B cell (primary cell): Measurements from ENCODE around the gene P4HA2. TPM values are rescaled to one million over a fixed set of nuclear protein-coding genes. Genes with fewer than 3 reads are reported as not detected.

Experiments
- ATAC-seq: fragments of 200-7000 bp; cut with Tn5 transposase; one replicate; pipeline ENCODE4 v1.10.0; 2021; ENCODE audit warnings: low read depth, mild to moderate bottlenecking, moderate number of reproducible peaks, moderate library complexity
- CTCF ChIA-PET: fragments of 350-600 bp; sonication (Branson Sonifier 250); formaldehyde crosslinking; loops from one replicate; lab custom pipeline; 2021; ENCODE audit warnings: antibody characterized with exemption, inconsistent platforms; lab: Charles Lee
- POLR2A ChIA-PET: fragments of 350-600 bp; sonication (Branson Sonifier 250); formaldehyde crosslinking; loops from one replicate; lab custom pipeline; 2021; ENCODE audit warnings: antibody characterized with exemption; lab: Charles Lee
- DNase-seq: peaks from one replicate; pipeline ENCODE4 v3.0.0; 2013
- H2AFZ ChIP-seq: 2 replicates; pipeline ENCODE4 v1.6.1; 2012; ENCODE audit warnings: mild to moderate bottlenecking, low read depth, low read length; ENCODE audit not compliant: insufficient read depth, poor library complexity, severe bottlenecking
- H3K27ac ChIP-seq, 2 donors: 1 replicate in 1 of 2; 2 replicates in 1 of 2; pipeline ENCODE4 v1.5.1; 2012 to 2013; ENCODE audit warnings: low read length in 2 of 2, mild to moderate bottlenecking in 2 of 2, moderate library complexity in 1 of 2
- H3K27me3 ChIP-seq, 4 experiments: fragments of 200-600 bp in 1 of 4; sonication (generic) in 1 of 4; replicated peaks in 1 of 4; 1 replicate in 2 of 4; 2 replicates in 2 of 4; pipeline versions ENCODE4 v1.6.1 to v1.7.0; 2013 to 2016; ENCODE audit warnings: low read length in 3 of 4, mild to moderate bottlenecking in 2 of 4, mixed read lengths in 1 of 4, moderate library complexity in 1 of 4; ENCODE audit not compliant: insufficient read depth in 4 of 4, control insufficient read depth in 3 of 4; ENCODE audit errors: control extremely low read depth in 1 of 4
- H3K36me3 ChIP-seq, 2 experiments: replicated peaks in 1 of 2; 1 replicate in 1 of 2; 2 replicates in 1 of 2; pipeline versions ENCODE4 v1.6.1 to v1.7.1; 2013; ENCODE audit warnings: low read length in 1 of 2; ENCODE audit not compliant: insufficient read depth in 2 of 2, control insufficient read depth in 1 of 2; ENCODE audit errors: control extremely low read depth in 1 of 2, extremely low read depth in 1 of 2
- H3K4me1 ChIP-seq, 2 donors: fragments of 200-600 bp in 1 of 2; sonication (generic) in 1 of 2; 1 replicate in 1 of 2; 2 replicates in 1 of 2; pipeline versions ENCODE4 v1.5.1 to v1.6.1; 2013 to 2017; ENCODE audit warnings: low read length in 2 of 2; ENCODE audit not compliant: control insufficient read depth in 2 of 2, insufficient read depth in 2 of 2
- H3K4me2 ChIP-seq: replicated peaks from 2 replicates; pipeline ENCODE3; 2012; ENCODE audit warnings: mild to moderate bottlenecking, low read depth, low read length; ENCODE audit not compliant: poor library complexity, severe bottlenecking
- H3K4me3 ChIP-seq, 5 experiments: fragments of 200-600 bp in 1 of 5; sonication (generic) in 1 of 5; 1 replicate in 3 of 5; 2 replicates in 2 of 5; pipeline versions ENCODE4 v1.5.1 to v1.7.0; 2011 to 2016; ENCODE audit warnings: low read length in 4 of 5, mild to moderate bottlenecking in 4 of 5, low read depth in 2 of 5, control low read depth in 1 of 5, moderate library complexity in 1 of 5; ENCODE audit not compliant: insufficient read depth in 1 of 5; ENCODE audit errors: control extremely low read depth in 1 of 5, extremely low read depth in 1 of 5
- H3K79me2 ChIP-seq: fragments of 200-600 bp; sonication (generic); one replicate; pipeline ENCODE4 v1.6.0; 2016; ENCODE audit warnings: low read length; ENCODE audit not compliant: control insufficient read depth, insufficient read depth
- H3K9ac ChIP-seq: fragments of 200-600 bp; sonication (generic); 2 replicates; pipeline ENCODE4 v1.6.1; 2017; ENCODE audit warnings: mild to moderate bottlenecking, low read length, moderate library complexity
- H3K9me3 ChIP-seq, 3 donors: one replicate each; pipeline versions ENCODE4 v1.6.1 to v1.7.1; 2013; ENCODE audit warnings: low read length in 2 of 3; ENCODE audit not compliant: control insufficient read depth in 2 of 3, insufficient read depth in 1 of 3; ENCODE audit errors: control extremely low read depth in 1 of 3
- H4K20me1 ChIP-seq: 2 replicates; pipeline ENCODE4 v1.6.0; 2012; ENCODE audit warnings: mild to moderate bottlenecking, low read length; ENCODE audit not compliant: insufficient read depth, control insufficient read depth, poor library complexity, severe bottlenecking
- H3K27ac Mint-ChIP-seq: one replicate; pipeline ENCODE4 v1.8.0; 2021; ENCODE audit warnings: mixed read lengths
- H3K27me3 Mint-ChIP-seq: one replicate; pipeline ENCODE4 v1.8.0; 2021; ENCODE audit warnings: mixed read lengths
- H3K4me1 Mint-ChIP-seq: one replicate; pipeline ENCODE4 v1.8.0; 2021; ENCODE audit warnings: mixed read lengths
- H3K4me3 Mint-ChIP-seq: one replicate; pipeline ENCODE4 v1.8.0; 2021; ENCODE audit warnings: mixed read lengths
- H3K9me3 Mint-ChIP-seq: one replicate; pipeline ENCODE4 v1.8.0; 2022; ENCODE audit warnings: mixed read lengths; ENCODE audit not compliant: insufficient read depth
- CTCF ChIP-seq: fragments of 200-600 bp; IDR thresholded peaks from one replicate; pipeline ENCODE4 v1.8.0; 2022; ENCODE audit warnings: antibody characterized with exemption, mild to moderate bottlenecking
- EZH2 ChIP-seq: IDR thresholded peaks from 2 replicates; pipeline ENCODE4 v1.6.1; 2012; ENCODE audit warnings: borderline replicate concordance, low read depth, mild to moderate bottlenecking, moderate library complexity, low read length; ENCODE audit not compliant: insufficient read depth, poor library complexity, severe bottlenecking
- WGBS: methylation state at CpG from one replicate; pipeline ENCODE4 v1.1.5; 2013; ENCODE audit warnings: missing lambda C conversion rate; ENCODE audit not compliant: insufficient coverage; 5-methylcytosine and 5-hydroxymethylcytosine counted together
- intact Hi-C: fragments of 100-400 bp; cut with micrococcal nuclease; formaldehyde crosslinking; loops from one replicate; pipeline ENCODE4 v1.10.0; 2022
- polyA plus RNA-seq: library from polyadenylated mRNA; depleted of rRNA; stranded (reverse); fragments of >200 nt; gene quantifications from 2 replicates; pipeline ENCODE4 v1.2.3, GENCODE V29; 2012
- total RNA-seq, 2 donors: library from RNA; stranded (reverse); fragments of 120-200 nt in 1 of 2; gene quantifications; 1 replicate in 1 of 2; 2 replicates in 1 of 2; pipeline versions ENCODE4 v1.2.3 to v1.2.4, GENCODE V29; 2013 to 2022

The P4HA2 gene
- total and polyA plus RNA-seq, 2 donors (not counting 1 experiment from before 2014, with no cell fraction given): 0.09 to 0.25 TPM

- DNase-seq: peak; percentile 72
- Histone ChIP-seq H3K4me2 (peak overlapping the region; percentile 32), H3K9ac (no peak overlapping the region), H4K20me1 (no peaks in the 10 kb centered on the region), H3K4me1 (peaks cover 22 to 23% of the 10 kb centered on the region in 2 donors), H2AFZ (no peak overlapping the region), H3K9me3 (peaks cover 0 to 10% (median 0%) of the 10 kb centered on the region in 3 donors), H3K27me3 (peaks cover 0 to 15% (median 9%) of the 10 kb centered on the region in 4 experiments), H3K27ac (no peak overlapping the region), H3K36me3 (no peaks in the 10 kb centered on the region), H3K79me2 (peaks cover 14% of the 10 kb centered on the region), H3K4me3 (no peak overlapping the region)
- TF ChIP-seq CTCF: no peak
- TF ChIP-seq EZH2: no peak
- Mint-ChIP-seq H3K9me3 (no peaks in the 10 kb centered on the region), H3K4me3 (no peak overlapping the region), H3K27me3 (peaks cover 10% of the 10 kb centered on the region), H3K4me1 (peaks cover 24% of the 10 kb centered on the region), H3K27ac (peak overlapping the region; percentile 55)
- ChIA-PET CTCF (interaction anchor here (3.8 kb wide), 1 partner anchor 16 kb away, joined by 19 read pairs; no protein-coding TSS in a partner anchor), POLR2A (no interaction called here)
- ATAC-seq: peak; percentile 83
- WGBS: 50% methylated on average over 1 of the region's 3 CpGs
- intact Hi-C loops: no loop called here
These were observed 5.0 kb downstream of the P4HA2 start for GRCh38 chr5:132222649-132223038.

- Histone ChIP-seq H3K27ac (no peak overlapping the region), H3K4me2 (peak overlapping the region; percentile 32), H3K9me3 (peaks cover 0 to 7% (median 0%) of the 10 kb centered on the region in 3 donors), H2AFZ (no peak overlapping the region), H3K4me3 (no peak overlapping the region), H3K4me1 (peaks cover 19% of the 10 kb centered on the region in 2 donors), H3K27me3 (peaks cover 0 to 12% (median 7%) of the 10 kb centered on the region in 4 experiments), H4K20me1 (no peaks in the 10 kb centered on the region), H3K9ac (no peak overlapping the region), H3K79me2 (peaks cover 14% of the 10 kb centered on the region), H3K36me3 (no peaks in the 10 kb centered on the region)
- 84% methylated on average over 6 of the region's 7 CpGs for WGBS
- Mint-ChIP-seq H3K4me1 (peaks cover 23% of the 10 kb centered on the region), H3K27me3 (peaks cover 8% of the 10 kb centered on the region), H3K27ac (peak overlapping the region; percentile 55), H3K9me3 (no peaks in the 10 kb centered on the region), H3K4me3 (no peak overlapping the region)
- TF ChIP-seq EZH2: no peak
- TF ChIP-seq CTCF: no peak
- ATAC-seq: peak; percentile 21
- intact Hi-C loops: no loop called here
- DNase-seq: peak; percentile 15
- ChIA-PET CTCF (no interaction called here), POLR2A (no interaction called here)
These were observed 5.6 kb downstream of the P4HA2 start for GRCh38 chr5:132221781-132222648.
